ENCODE measurements around the gene REM2.

DNA sequence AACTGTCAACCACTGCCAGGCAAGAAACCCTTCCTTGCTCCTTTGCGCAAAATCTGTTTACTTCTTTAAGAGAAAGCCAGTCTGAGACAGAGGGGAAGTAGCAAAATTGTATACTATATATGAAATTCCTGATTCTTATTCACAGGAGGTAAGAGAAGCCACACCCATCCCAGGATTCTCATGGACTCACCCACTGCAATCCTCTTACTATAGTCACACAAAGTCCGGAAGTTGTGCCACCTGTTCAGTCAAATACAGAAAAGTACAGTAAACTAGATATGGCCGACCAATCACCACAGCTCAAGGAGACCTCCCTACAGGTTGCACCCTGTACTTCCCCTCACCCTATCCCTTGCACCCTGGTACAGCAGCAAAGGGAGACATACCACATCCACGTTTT, 43.3 kb downstream of the REM2 start:
- TF ChIP-seq ZNF384 (IDR thresholded peaks at IDR 0.05): no peak
- no peak for TF ChIP-seq BHLHE40 (IDR thresholded peaks at IDR 0.05; ENCODE audit: borderline replicate concordance)
- TF ChIP-seq LEF1 (IDR thresholded peaks at IDR 0.05; ENCODE audit: borderline replicate concordance): no peak
- no peak for TF ChIP-seq FOXA1 (IDR thresholded peaks at IDR 0.05)
- TF ChIP-seq SUZ12 (IDR thresholded peaks at IDR 0.05): no peak
- no peak for TF ChIP-seq FOXM1 (IDR thresholded peaks at IDR 0.05; ENCODE audit: borderline replicate concordance)
- no peak for TF ChIP-seq FOXK2 (IDR thresholded peaks at IDR 0.05)
- TF ChIP-seq TARDBP (IDR thresholded peaks at IDR 0.05): no peak
- TF ChIP-seq, protein P1, sequence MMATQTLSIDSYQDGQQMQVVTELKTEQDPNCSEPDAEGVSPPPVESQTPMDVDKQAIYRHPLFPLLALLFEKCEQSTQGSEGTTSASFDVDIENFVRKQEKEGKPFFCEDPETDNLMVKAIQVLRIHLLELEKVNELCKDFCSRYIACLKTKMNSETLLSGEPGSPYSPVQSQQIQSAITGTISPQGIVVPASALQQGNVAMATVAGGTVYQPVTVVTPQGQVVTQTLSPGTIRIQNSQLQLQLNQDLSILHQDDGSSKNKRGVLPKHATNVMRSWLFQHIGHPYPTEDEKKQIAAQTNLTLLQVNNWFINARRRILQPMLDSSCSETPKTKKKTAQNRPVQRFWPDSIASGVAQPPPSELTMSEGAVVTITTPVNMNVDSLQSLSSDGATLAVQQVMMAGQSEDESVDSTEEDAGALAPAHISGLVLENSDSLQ (IDR thresholded peaks at IDR 0.05): no peak
- no peak for TF ChIP-seq HDGF (IDR thresholded peaks at IDR 0.05; ENCODE audit: borderline replicate concordance)
